Inflammatory macrophage treated with lipopolysaccharide for 4 hours (primary cell): ENCODE results near the gene HBA1.
"Not testable (repeated sequence)": the region's sequence is repeated elsewhere in the genome, so short reads cannot be mapped to it uniquely, and the experiment has no call there.

Source experiments
- DNase-seq: peaks from one replicate; pipeline ENCODE4 v3.0.0-alpha.2; 2020

HBA1 gene

DNA sequence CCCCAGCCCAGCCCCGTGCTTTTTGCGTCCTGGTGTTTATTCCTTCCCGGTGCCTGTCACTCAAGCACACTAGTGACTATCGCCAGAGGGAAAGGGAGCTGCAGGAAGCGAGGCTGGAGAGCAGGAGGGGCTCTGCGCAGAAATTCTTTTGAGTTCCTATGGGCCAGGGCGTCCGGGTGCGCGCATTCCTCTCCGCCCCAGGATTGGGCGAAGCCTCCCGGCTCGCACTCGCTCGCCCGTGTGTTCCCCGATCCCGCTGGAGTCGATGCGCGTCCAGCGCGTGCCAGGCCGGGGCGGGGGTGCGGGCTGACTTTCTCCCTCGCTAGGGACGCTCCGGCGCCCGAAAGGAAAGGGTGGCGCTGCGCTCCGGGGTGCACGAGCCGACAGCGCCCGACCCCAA is 474 bp upstream of the HBA1 start:
- not testable (repeated sequence) for DNase-seq

DNA sequence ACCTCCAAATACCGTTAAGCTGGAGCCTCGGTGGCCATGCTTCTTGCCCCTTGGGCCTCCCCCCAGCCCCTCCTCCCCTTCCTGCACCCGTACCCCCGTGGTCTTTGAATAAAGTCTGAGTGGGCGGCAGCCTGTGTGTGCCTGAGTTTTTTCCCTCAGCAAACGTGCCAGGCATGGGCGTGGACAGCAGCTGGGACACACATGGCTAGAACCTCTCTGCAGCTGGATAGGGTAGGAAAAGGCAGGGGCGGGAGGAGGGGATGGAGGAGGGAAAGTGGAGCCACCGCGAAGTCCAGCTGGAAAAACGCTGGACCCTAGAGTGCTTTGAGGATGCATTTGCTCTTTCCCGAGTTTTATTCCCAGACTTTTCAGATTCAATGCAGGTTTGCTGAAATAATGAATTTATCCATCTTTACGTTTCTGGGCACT is 928 bp downstream of the HBA1 start:
- no peak for DNase-seq

DNA sequence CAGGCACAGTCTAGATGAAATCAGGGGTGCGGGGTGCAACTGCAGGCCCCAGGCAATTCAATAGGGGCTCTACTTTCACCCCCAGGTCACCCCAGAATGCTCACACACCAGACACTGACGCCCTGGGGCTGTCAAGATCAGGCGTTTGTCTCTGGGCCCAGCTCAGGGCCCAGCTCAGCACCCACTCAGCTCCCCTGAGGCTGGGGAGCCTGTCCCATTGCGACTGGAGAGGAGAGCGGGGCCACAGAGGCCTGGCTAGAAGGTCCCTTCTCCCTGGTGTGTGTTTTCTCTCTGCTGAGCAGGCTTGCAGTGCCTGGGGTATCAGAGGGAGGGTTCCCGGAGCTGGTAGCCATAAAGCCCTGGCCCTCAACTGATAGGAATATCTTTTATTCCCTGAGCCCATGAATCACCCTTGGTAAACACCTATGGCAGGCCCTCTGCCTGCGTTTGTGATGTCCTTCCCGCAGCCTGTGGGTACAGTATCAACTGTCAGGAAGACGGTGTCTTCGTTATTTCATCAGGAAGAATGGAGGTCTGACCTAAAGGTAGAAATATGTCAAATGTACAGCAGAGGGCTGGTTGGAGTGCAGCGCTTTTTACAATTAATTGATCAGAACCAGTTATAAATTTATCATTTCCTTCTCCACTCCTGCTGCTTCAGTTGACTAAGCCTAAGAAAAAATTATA is 1.6 kb downstream of the HBA1 start:
- no peak for DNase-seq

DNA sequence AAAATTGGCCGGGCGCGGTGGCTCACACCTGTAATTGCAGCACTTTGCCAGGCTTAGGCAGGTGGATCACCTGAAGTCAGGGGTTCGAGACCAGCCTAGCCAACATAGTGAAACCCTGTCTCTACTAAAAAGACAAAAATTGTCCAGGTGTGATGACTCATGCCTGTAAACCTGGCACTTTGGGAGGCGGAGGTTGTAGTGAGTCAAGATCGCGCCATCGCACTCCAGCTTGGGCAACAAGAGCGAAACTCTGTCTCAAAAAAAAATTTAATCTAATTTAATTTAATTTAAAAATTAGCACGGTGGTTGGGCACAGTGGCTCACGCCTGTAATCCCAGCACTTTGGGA is 2.2 kb downstream of the HBA1 start:
- DNase-seq = no peak

DNA sequence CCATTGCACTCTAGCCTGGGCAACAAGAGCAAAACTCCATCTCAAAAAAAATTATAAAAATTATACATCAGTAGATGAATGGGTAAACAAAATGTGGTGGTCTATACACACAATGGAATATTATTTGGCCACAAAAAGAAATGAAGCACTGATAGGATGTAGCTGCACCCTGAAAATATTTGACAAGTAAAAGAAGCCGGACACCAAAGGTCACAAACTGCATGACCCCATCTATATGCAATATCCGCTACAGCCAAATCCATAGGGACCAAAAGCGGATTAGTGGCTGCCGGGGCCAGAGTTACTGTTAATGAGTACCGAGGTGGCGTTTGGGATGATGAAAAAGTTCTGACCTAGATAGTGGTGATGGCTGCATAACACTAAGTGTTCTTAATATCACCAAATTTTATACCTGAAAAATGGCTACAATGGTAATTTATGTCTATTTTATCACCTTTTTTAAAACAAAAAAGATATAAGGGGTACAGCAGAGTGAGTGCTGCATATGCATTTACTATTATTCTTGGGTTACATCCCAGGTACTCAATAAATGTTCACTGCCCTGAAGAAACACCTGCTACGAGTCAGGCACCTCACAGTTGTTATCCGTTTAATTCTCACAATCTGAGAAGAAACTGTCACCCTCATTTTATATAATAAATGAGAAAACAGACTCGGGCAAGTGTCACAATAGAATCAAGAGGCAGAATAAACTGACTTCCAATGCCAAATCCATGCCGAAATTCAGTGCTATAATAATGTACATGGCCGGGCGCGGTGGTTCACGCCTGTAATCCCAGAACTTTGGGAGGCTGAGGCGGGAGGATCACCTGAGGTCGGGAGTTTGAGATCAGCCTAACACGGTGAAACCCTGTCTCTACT is 3.0 kb downstream of the HBA1 start:
- DNase-seq = no peak

DNA sequence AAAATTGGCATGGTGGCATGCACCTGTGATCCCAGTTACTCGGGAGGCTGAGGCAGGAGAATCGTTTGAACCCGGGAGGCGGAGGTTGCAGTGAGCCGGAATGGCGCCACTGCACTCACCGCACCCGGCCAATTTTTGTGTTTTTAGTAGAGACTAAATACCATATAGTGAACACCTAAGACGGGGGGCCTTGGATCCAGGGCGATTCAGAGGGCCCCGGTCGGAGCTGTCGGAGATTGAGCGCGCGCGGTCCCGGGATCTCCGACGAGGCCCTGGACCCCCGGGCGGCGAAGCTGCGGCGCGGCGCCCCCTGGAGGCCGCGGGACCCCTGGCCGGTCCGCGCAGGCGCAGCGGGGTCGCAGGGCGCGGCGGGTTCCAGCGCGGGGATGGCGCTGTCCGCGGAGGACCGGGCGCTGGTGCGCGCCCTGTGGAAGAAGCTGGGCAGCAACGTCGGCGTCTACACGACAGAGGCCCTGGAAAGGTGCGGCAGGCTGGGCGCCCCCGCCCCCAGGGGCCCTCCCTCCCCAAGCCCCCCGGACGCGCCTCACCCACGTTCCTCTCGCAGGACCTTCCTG is 3.7 kb downstream of the HBA1 start, which contains the start of gene HBQ1:
HBQ1 (plus strand) TSS at position 359 of the 575 bp plus-strand sequence; CDS start at position 387, 28 bp downstream.
- peak; percentile 4 for DNase-seq

DNA sequence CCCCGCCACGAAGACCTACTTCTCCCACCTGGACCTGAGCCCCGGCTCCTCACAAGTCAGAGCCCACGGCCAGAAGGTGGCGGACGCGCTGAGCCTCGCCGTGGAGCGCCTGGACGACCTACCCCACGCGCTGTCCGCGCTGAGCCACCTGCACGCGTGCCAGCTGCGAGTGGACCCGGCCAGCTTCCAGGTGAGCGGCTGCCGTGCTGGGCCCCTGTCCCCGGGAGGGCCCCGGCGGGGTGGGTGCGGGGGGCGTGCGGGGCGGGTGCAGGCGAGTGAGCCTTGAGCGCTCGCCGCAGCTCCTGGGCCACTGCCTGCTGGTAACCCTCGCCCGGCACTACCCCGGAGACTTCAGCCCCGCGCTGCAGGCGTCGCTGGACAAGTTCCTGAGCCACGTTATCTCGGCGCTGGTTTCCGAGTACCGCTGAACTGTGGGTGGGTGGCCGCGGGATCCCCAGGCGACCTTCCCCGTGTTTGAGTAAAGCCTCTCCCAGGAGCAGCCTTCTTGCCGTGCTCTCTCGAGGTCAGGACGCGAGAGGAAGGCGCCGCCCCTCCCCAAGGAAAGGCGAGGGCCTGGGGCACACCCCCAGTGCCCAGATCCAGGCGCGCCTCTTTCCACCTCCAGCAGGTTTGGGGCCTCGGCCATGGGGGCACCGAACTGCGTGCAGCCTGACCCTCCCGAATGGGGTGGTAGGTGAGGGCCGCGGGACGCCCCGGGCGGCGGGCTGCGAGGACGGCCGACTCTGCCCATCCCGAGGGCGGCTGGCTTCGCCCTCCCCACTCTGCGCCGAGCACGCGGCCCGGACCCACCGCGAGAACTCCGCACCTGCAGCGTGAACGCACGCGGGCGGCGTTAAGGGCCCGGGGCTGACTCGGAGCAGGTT is 4.4 kb downstream of the HBA1 start:
- DNase-seq = peak; percentile 38

DNA sequence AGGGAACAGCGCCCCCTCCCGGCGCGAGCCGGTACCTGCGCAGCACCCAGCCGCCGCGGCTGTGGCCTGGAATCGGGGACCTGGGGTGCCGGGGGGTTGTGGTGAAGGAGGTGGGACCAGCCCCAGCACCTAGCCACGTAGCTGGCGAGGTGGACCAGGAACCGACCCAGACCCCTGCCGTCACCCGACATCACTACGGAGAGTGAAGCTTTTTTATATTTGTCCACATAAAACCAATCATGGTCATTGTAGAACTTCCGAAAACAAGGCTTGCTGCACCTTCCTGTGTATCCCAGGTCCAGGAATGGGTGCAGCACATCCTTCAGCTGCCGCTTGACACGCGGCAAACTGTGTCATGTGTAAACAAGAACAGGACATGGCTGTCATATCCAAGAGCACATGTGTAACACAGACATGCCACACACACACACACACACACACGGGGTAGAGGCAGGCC is 5.1 kb downstream of the HBA1 start:
- DNase-seq = no peak

DNA sequence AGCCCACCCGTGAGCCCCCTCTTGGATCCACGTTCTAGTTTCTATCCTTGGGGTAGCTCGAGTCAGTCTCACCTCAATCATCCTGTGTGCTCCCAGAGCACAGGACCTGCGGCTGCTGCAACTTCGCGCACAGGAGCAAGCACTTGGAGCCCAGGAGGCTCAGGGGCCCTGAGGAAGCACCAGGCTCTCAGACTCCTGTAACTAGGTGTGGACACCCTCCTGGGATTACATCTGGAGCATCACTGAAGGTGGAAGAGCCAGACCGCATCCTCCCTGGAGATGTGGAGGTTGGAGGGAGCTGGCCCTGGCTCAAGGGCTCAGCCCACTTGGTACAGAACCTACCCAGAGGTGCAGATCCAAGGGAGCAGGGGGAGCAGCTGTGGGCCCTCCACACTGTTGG is 6.5 kb downstream of the HBA1 start:
- DNase-seq = no peak

DNA sequence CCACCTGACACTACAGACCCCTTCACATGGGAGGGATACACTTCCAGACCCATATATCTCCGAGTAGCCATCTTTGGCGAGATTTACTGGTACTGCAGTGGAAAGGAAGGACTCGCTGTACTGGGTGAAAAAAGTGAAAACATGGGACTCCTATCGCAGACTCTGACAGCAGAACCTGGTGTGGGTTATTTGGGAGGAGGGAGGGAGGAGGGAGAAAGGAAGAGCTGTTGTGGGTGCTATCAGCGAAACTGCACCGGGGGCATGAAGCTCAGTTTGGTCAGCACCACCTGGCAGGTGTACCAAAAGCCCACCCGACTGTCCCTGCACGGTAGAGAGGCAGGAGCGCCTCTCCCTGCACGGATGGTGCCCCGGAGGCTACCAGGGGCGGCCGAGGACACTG is 8.7 kb downstream of the HBA1 start:
- DNase-seq = no peak

DNA sequence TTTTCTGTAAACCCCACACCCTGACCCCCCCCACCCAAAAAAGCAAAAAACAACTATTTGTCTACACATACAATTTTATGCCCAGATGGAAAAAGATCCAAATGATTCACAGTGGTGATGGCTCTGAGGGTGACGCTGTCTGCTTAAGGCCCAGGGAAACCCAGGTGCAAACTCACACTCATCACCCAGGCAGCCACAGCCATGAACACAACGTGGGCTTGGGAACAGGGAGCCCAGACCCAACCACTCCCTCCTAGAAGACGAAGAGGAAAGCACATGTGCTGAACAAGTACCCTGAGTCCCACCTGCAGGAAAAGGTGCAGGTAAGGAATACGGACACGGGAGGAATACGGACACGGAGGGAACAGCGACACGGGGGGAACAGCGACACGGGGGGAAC is 9.2 kb downstream of the HBA1 start:
- DNase-seq = no peak

DNA sequence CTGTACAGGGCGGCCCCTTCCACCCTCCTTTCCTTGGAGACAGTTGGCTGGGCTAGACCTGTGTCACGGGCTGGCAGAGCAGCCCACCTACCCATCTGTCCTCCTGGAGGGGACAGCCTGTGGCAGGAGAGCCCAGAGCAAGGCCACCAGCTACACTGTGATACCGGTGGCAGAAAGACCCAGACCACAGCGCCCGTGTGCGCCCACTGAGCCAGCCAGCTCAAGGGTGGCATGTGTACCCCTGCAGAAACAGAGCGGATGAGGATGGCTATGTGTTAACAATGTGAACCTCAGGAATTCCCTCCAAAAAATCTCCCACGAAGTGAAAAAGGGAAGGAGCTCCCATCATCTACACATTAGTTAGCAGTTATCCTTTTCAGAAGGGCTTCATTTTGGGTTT is 10.8 kb downstream of the HBA1 start:
- no peak for DNase-seq

DNA sequence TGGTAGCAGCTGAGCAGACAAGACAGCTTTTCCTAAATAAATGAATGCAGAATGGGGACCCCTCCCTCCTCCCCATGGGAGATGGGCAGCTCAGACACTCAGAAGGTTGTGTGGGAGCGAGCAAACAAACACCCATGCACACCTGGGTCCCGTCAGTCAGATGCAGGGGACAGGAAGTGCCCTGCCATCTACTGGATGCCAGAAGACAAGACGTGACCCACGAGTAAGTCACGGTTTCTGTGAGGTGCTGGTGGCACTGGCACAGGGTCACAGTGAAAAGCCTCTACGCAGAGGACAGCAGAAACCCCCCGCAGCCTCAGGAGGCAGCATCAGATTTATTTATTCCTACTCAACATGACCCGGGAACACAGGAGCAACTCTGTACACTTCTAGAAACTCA is 12.2 kb downstream of the HBA1 start:
- no peak for DNase-seq

DNA sequence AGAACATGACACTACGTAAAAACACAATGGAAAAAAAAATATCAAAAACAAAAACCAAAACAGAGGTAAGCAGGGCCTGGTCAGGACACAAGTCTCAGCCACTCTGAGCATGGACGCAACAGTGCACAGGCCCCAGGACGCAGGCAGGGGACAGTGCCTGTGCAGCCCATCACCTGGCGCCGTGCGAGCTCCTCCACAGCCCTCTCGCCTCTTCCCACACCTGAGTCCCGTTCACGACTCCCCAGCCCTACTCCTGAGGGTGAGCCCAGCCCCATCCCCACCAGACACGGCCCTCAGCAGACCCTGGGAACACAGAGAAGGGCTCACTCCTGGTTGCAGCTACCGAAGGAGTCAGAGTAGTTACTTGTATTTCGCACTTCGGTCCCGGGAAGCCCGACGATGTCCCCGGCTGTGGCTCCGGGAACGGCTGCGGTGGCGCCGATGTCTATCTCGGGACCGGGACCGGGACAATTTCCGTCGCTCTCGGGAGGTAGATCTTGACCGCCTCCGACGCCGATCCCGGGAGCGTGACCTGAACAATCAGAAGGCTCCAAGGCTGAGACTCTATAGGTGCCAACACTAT is 13.2 kb downstream of the HBA1 start:
- no peak for DNase-seq

DNA sequence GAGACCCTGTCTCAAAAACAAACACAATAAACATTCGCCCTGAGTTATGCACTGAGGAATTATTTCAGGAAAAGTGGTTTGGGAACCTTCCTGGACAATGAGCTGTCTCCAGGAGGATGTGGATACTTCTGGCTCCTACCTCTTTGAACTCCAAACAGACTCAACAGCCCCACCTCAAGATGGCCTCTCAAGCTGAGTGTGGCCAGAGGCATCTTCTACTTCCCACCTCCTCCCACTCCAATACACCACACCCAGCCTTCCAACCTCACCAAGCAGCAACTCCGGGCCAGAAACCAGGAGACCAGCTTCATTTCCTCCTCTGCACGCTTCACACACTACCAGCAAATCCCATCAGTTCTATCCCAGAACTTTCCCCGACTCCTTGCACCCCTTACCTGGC is 15.4 kb downstream of the HBA1 start:
- no peak for DNase-seq

DNA sequence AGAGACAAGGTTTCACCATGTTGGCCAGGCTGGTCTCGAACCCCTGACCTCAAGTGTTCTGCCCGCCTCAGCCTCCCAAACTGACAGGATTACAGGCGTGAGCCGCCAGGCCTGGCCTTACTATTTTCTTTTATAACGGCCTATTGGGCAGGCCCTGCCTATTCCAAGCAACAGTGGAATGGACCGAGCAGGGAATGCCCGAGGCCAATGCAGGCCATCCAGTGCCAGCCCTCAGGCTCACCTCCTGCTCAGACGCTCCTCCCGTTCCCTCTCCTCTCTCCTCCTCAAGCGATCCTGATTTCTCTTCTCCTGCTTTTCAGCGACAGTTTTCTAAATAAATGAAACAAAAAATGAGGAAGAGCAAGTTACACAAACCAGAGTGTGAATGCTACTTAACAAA is 16.2 kb downstream of the HBA1 start:
- no peak for DNase-seq

DNA sequence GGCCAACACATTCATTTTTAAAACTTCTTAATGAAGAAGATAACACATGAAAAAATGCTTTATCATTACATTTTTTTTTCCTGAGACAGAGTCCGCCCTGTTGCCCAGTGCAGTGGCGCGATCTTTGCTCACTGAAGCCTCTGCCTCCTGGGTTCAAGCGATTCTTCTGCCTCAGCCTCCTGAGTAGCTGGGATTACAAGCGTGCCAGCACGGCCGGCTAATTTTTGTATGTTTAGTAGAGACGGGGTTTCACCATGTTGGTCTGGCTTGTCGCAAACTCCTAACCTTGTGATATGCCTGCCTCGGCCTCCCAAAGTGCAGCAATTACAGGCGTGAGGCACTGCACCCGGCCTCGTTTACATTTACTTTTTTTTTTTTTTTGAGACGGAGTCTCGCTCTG is 17.0 kb downstream of the HBA1 start:
- no peak for DNase-seq

DNA sequence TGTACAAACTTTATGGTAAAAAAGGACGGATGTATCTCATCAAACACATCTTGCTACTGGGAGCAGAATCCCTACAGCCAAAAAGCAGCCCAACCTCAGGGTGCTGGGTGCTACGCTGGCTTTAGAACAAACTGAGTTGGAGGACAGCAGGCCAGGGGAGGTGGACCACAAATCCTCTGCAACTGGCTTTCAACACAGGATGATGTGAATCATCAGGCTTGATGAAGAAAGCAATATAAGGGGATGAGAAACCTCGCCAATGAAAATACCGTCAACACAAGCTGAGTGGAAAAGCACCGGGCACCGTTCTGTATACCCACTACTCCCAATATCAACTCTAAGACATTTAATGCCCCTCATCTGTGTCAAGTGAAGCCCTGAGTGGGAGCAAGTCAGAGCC is 18.0 kb downstream of the HBA1 start:
- no peak for DNase-seq

DNA sequence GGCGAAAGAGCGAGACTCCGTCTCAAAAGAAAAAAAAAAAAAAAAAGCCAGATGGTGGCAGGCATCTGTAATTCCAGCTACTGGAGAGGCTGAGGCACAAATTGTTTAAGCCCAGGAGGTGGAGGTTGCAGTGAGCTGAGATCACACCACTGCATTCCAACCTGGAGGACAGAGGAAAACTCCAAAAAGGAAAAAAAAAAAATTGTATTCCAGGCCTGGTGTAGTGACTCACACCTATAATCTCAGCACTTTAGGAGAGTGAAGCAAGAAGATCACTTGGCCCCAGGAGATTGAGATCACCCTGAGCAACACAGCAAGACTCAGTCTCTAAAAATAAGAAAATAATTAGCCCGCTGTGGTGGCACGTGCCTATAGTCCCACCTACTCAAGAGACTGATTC is 23.9 kb downstream of the HBA1 start:
- DNase-seq = no peak

DNA sequence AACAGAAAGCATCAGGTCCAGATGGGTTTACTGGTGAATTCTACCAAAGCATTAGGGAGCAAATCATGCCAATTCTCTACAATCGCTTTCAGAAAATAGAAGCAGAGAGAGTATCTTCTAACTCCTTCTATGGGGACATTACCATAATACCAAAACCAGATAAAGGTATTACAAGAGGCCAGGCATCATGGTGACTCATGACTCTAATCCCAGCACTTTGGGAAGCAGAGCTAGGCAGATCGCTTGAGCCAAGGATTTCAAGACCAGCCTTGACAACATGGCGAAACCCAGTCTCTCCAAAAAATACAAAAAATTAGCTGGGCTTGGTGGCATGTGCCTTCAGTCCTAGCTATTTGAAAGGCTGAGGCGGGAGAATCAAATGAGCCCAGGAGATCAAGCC is 26.8 kb downstream of the HBA1 start:
- DNase-seq = no peak

DNA sequence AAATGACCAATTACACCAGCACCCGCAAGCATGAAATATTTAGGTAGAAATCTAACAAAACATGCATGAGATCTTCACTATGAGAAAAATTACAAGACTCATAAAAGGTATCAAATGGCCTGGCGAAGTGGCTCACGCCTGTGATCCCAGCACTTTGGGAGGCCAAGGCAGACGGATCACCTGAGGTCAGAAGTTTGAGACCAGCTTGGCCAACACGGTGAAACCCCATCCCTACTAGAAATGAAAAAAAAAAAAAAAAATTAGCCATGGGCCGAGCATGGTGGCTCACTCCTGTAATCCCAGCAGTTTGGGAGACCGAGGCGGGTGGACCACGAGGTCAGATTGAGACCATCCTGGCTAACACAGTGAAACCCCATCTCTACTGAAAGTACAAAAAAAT is 27.6 kb downstream of the HBA1 start:
- DNase-seq = not testable (repeated sequence)

DNA sequence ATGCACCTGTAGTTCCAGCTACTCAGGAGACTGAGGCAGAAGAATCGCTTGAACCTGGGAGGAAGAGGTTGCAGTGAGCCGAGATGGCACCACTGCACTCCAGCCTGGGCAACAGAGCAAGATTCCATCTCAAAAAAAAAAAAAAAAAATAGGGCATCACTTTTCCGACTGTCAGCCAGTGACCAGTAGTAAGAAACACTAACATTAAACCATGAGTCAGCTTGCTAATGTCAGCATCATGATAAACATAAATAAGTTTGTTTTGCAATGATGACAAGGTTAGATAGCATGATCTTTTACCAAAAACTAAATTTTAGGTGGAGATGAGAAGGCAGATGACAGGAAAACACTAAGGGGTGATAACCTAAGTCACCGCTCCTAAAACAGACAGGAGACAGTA is 32.9 kb downstream of the HBA1 start:
- not testable (repeated sequence) for DNase-seq
